ENCODE results near the gene GTF3C5.
"Not testable (repeated sequence)": the region's sequence is repeated elsewhere in the genome, so short reads cannot be mapped to it uniquely, and the experiment has no call there.

GTF3C5 gene

GRCh38 chr9:133056533-133056932 is 25.7 kb downstream of the GTF3C5 start:
- DNase-seq, result no peak

- peak; percentile 18 for DNase-seq
These were observed 26.2 kb downstream of the GTF3C5 start for GRCh38 chr9:133057006-133057405.

- DNase-seq, result no peak
These were observed 26.8 kb downstream of the GTF3C5 start for GRCh38 chr9:133057553-133057952.

GRCh38 chr9:133058071-133058470 is 27.3 kb downstream of the GTF3C5 start:
- DNase-seq, result no peak

GRCh38 chr9:133058550-133059320 is 27.9 kb downstream of the GTF3C5 start:
- DNase-seq, result no peak

- no peak for DNase-seq
These were observed 28.8 kb downstream of the GTF3C5 start for GRCh38 chr9:133059623-133060022.

- DNase-seq, result no peak
These were observed 29.6 kb downstream of the GTF3C5 start for GRCh38 chr9:133060417-133060841.

GRCh38 chr9:133061019-133061763 is 30.4 kb downstream of the GTF3C5 start:
- not testable (repeated sequence) for DNase-seq

GRCh38 chr9:133061764-133062145 is 31.0 kb downstream of the GTF3C5 start, which contains the start of gene CEL:
CEL (plus strand) TSS chr9:133061981; CDS start chr9:133062003, 22 bp downstream.
- DNase-seq, result not testable (repeated sequence)

- not testable (repeated sequence) for DNase-seq
These were observed 31.8 kb downstream of the GTF3C5 start for GRCh38 chr9:133062569-133062968.

GRCh38 chr9:133063159-133063499 is 32.3 kb downstream of the GTF3C5 start:
- no peak for DNase-seq

- DNase-seq, result no peak
These were observed 32.9 kb downstream of the GTF3C5 start for GRCh38 chr9:133063500-133064231.

GRCh38 chr9:133064241-133065069 is 33.7 kb downstream of the GTF3C5 start:
- DNase-seq, result no peak

- no peak for DNase-seq
These were observed 34.2 kb downstream of the GTF3C5 start for GRCh38 chr9:133065070-133065388.

- no peak for DNase-seq
These were observed 35.6 kb downstream of the GTF3C5 start for GRCh38 chr9:133066181-133066983.

- no peak for DNase-seq
These were observed 36.2 kb downstream of the GTF3C5 start for GRCh38 chr9:133067006-133067405.

- no peak for DNase-seq
These were observed 37.0 kb downstream of the GTF3C5 start for GRCh38 chr9:133067813-133068212.

- not testable (repeated sequence) for DNase-seq
These were observed 37.6 kb downstream of the GTF3C5 start for GRCh38 chr9:133068431-133068830.

- DNase-seq, result not testable (repeated sequence)
These were observed 39.7 kb downstream of the GTF3C5 start for GRCh38 chr9:133070500-133070961.

- DNase-seq, result not testable (repeated sequence)
These were observed 40.2 kb downstream of the GTF3C5 start for GRCh38 chr9:133070985-133071384.

GRCh38 chr9:133071484-133072150 is 40.8 kb downstream of the GTF3C5 start:
- no peak for DNase-seq
